Erythroblast (primary cell): ENCODE results near the gene CNTN4.

Experiments used
- GATA1 ChIP-seq: IDR thresholded peaks from 2 replicates; pipeline ENCODE4 v1.6.1; 2011; ENCODE audit warnings: low read depth, mild to moderate bottlenecking, control low read depth, low read length, moderate library complexity
- POLR2A ChIP-seq: IDR thresholded peaks from 2 replicates; pipeline ENCODE4 v1.6.1; 2011; ENCODE audit warnings: mild to moderate bottlenecking, low read length

DNA sequence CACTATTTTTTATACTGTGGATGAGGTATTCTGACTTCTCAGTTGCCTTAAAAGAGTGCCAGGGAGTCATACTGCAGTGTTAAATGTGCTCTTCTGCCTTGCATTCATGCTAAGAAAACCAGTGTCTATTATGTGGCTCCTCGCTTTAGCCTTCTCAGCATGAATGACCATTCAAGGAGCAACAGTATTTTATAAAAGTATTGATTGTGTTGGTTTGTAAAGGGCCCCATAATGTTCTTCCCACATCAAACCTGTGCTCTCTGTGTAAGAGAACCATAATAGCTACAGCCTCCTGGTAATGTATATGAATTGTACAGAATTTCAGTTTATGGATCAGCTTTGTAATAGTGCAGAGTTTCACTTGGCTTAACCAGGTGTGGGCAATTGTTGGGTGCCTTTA lies 316.4 kb downstream of the CNTN4 start:
- TF ChIP-seq GATA1 (no peak), POLR2A (no peak)
